Measurements from ENCODE around the gene MUC6.

Gene MUC6

DNA sequence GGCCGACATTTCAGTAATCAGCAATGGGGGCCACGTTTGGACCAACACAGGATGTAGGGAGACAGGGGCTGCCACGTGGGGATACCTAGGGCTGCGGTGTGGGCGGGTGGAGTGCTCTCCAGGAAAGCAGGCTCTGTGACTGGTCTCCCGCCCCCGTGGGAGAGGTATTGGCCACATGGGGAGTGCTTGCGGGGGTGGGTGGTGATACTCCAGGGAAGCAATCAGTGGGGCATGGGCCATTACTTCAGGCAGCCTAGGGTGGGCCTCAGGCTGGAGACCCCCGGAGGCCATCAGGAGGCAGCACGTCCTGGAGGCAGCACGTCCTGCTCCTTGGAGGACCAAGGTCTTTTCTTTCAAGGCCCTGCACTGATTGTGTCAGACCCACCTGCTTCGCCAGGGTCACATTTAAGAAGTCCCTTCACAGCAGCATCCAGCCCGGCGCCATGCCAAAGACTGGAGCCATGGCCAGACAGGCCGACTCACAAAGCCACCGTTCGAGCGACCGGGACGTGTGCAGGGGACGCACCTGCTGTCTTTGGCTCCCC is 35.1 kb upstream of the MUC6 start:
- no peak for DNase-seq (ENCODE audit: low spot score)

DNA sequence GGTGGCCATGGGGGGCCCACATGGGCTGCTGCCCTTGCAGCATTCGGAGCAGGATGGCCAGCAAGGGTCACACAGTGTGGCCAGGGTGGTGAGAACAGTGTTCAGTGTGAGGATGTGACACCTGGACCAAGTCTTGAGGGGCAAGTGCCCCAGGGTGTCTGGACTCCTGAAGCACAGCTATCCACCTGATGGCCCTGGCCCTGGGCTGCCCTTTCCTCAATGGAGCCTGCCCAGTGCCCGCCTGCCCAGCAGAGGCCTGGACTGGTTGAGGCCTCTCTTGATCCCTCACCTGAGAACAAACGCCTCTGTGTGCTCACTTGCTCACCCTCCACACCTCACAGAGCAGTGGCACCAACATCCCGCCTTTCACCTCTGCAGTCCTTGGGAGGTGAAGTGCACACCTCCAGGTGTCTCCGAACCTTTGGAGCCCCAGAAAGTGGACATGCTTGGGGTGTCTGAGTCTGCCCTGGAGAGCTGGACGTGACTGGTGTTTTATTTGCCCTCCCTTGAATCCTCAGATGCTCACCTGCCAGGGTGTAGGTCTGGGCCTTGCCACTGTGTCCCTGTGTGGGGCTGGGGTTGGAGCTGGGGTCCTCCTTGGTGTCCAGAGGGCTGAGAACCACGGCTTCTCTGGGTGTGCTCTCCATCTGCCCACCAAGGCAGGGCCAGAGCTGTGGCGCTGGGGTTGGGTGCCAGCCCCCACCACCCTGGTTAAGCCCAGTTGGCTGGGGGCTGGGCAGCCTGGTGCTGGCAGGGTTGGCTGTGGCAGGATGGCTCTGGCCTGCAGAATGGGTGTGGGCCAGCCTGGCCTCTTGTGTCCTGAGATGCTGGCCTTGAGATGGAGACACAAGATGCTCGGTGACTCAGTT is 34.3 kb upstream of the MUC6 start:
- DNase-seq (ENCODE audit: low spot score), result no peak

DNA sequence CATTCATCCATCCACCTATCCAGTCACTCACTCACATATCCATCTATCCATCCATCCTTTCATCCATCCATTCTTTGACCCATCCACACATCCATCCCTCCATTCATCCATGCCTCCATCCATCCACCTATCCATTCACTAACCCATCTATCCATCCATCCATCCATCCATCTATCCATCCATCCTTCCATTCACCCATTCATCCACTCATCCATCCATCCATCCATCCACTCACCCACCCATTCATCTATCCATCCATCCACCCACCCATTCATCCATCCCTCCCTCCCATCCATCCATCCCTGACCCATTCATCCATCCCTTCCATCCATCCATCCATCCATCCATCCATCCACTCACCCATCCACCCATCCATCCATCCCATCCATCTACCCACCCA is 33.2 kb upstream of the MUC6 start:
- no peak for DNase-seq (ENCODE audit: low spot score)

DNA sequence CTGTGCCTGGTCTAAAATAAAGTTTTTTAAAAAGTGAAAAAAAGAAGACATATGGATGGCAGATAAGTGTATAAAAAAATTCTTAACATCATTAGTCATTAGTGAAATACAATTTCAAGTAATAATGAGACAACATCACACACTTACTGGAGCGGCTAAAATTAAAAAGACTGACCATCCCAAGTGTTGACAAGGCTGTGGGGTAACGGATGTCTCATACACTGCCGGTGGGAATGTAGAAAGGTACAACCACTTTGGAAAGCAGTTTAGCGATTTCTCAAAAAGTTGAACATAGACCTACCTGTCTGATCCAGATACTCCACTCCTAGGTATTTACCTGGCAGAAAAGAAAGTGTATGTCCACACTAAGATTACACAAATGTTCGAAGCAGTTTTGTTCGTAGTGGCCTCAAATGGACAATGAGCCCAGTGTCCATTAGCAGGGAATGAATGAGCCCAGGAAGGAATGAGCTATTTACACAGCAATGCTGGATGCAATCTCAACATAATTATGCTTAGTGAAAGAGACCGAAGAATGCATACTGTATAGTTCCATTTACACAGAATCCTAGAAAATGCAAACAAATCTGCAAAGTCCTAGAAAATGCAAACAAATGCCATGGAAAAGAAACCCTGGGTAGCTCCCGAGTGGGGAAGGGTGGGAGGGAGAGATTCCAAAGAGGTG is 31.4 kb upstream of the MUC6 start:
- DNase-seq (ENCODE audit: low spot score), result no peak

DNA sequence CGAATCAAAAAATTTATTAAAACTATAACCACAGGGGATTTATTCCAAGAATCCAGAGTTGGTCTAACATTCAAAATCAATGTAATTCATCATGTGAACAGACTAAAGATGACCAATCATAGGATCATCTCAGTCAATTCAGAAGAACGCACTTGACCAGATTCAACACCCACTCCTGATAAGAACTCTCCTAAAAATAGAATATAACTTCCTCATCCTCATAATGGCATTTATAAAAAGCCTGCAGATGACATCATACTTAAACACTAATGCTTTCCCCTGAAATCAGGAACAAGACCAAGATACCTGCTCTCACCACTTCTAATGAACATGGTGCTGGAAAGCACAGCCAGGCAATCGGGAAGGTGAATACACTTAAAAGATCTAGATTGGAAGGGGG is 27.6 kb upstream of the MUC6 start:
- DNase-seq (ENCODE audit: low spot score), result no peak

DNA sequence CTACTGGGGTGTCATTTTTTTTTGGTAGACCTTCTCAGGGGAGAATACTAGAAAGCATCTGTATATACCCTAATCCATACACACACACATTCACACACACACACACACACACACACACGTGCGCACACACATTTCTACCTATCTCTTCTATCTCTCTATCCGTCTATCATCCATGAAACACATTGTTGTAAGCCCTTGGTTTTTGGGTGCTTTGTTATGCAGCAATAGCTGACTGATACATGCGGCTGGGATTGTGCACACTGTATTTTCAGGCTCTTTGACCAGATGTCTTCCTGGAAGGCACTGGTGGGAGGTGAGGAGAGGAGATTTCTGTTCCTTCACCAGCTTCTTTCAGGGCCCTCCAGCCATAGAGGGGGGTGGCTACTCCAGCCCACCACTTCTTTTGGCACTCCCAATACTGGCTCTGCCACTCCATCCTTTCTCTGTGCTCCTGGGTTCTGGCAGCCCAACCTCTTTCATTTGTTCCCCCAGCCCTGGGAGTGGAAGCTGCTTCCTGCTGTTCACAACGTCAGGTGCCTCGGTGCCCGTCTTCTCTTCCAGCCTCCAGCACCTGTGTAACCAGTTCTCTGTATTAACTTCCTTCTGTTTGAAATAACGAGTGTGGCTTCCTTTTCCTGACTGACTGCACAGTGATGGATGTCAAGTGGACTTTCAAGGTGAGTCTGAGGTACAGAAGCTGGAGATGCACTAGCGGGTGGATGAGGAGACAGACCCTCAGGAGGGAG is 25.7 kb upstream of the MUC6 start:
- DNase-seq (ENCODE audit: low spot score), result no peak

DNA sequence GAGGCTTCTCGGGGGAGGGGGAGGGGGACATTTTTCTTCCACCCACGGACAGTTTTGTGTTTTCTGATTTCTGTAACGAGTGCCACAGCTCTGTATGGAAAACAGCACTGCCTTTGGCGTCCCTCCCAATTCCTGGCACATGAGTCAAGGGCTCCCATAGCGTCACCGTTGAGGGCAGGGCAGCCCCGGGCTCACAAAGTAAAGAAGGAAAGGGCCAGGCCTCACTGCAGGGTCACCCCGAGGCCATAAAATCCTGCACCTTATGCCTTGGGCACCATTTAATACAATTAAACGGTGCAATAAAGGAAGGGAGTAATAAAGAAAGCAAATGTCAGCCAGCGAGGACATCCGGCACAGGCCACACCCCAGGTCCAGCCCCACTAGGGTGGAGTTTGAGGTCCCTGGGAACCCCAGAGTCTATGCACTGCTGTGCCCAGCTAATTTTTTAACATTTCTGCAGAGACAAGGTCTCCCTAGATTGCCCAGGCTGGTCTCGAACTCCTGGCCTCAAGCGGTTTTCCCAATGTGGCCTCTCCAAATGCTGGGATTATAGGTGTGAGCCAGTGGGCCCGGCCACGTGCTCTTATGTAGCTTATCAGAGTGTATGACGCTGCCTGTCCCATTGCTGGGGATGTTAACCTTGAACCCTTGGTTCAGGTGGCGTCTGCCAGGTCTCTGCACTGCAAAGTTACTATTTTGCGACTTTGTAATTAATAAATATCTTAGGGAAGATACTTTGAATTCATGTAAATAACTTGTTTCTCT is 24.5 kb upstream of the MUC6 start:
- DNase-seq (ENCODE audit: low spot score), result no peak

DNA sequence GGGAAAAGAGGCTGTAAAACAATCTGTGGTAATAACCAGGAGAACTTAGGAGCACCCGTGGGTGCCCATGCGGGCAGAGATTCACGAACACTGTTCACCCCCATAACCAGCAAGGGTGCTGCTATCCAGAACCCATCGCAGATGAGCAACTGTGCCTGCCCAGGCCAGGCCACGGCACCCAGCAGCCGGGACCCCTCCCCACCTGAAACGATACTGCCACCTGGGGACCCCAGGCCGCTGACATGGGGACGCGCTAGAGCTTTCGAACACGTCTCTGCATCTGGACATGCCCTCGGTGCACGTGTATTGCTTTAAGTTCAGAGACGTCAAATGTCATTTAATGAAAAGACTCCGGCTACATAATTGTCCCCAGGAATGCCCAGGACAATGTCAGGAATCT is 23.9 kb upstream of the MUC6 start:
- DNase-seq (ENCODE audit: low spot score), result no peak

DNA sequence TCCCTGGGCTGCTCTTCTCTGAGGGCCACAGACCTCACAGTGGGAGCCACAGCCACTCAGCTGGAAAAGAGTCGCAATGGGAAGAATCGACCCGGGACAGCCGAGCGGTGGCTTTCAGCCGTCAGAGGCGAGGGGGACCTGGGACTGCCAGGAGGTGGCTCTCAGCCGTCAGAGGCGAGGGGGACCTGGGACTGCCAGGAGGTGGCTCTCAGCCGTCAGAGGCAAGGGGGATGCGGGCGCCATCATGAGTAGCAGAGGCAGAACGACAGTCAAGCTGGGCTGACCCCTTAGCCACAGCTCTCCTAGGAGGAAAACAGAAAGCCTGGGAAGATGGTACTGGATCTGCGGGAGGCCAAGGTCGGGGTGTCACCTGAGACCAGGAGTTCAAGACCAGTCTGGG is 23.2 kb upstream of the MUC6 start:
- DNase-seq (ENCODE audit: low spot score), result no peak

DNA sequence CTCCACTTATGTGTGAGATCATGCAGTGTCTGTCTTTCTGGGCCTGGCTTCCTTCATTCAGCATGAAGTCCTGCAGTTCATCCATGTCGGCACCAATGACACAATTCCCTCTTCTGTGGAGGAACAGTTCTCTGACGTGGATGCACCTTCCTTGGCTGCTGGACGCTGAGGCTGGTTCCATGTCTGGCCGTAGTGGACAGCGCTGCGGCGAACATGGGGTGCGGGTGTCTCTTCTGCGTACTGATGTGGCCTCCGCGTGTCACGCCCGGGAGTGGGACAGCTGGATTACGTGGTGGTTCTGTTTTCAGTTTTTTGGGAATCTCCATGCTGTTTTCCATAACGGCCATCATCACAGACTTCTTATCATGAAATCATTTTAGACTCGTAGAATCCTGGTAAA is 21.3 kb upstream of the MUC6 start:
- DNase-seq (ENCODE audit: low spot score), result no peak

DNA sequence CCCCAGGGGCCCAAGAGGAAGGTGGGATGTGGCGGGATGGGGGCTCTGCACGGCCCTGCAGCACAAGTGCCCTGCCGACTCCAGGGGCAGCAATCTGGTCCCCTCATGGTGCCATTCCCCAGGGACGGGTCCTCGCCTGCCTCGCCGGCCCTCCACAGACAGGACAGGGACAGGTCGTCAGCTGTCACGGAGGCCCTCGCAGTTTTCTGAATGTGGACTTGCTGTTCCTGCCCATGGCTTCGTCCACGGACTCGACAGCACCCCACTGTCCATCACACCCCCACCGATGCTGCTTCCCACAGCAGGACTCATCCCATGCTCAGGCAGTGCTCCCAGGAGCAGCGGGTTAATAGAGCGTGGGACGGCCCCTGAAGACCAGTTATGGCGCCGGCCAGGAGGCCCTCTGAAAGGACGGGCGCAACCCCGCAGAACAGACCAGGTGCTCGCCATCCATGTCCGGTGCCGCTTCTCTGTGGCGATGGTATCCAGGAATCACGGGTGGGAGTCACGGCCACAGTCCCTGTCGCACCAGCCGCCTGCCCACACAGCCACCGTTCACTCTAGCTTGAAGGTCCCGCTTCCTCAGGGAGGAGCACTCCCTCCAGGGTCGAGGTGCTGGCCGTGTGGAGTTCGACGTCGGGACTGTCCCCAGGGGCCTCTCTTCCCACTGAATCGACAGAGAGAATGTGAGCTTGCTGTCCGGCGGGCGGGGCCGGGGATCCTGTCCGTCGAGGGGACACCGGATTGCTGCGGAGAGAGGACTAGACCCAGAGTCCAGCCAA is 19.7 kb upstream of the MUC6 start:
- no peak for DNase-seq (ENCODE audit: low spot score)

DNA sequence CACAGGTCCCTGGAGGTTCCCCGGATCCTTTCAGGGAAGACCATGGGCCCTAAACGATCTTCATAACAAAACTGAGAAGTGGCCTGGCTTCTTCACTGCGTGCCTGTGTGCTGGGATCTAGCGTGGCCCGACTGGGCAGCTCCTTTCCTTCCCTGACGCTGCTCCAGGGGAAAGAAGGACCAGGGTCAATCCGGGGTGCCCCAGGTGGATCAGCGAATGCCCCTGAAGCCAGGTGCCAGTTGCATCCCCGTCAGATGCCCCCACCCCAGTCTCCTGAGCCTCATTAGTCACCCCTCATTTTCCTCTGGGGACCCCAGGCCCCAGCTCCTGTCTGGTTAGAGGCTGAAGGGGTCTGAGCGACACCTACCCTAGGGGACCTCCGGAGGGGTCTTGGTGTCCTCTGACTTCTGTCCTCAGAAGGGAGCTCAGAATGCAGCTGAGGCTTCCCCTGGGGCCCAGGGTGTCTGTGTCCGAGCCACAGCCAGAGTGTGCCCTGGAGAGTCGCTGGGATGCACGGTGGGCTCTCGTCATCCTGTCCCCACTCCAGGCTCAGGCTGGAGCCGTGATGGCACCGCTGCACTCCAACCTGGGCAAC is 18.7 kb upstream of the MUC6 start:
- no peak for DNase-seq (ENCODE audit: low spot score)

DNA sequence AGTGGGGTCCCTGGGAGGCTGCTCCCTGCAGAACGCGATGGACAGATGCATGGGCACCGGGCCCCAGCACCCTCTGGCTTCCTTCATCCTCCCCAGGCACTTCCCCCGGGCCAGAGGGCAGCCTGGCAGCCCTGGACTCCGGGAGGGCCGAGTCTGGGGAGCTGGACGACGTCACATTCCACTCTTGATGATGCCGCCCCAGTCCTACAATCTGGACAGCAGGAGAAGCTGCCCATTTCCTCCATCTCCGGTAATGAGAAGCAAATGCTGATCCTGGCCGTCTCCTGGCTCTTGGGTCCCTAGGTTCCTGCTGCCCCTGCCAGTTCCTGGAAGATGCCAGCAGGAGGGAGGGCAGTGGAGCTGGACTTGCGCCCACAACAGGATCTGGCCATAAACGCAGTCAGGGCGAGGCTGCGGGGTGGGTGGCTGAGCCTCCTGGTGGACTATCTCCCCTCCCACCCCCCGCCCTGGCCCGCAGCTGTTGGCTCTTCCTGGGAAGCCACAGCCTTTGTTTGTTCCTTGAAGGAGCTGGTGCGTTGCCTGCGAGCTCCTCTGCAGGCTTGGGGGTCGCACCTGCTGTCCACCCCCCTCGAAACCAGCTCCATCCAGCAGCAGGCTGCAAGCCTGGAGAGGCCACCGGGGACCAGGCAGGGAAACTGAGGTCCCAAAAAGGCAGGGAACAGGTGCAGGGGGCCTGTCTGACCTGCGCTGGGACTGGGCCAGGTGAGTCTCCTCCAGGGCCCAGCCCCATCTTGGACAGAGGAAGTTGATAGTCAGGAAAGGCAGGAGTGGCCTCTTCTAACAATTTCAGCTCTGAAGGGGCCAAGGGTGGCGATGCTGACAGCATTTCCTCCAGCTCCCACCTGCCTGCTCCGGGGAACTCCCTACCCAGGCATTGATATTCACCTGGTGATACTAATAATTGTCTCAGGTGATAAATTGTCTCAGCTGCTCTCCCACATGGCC is 17.9 kb upstream of the MUC6 start:
- DNase-seq (ENCODE audit: low spot score), result no peak

DNA sequence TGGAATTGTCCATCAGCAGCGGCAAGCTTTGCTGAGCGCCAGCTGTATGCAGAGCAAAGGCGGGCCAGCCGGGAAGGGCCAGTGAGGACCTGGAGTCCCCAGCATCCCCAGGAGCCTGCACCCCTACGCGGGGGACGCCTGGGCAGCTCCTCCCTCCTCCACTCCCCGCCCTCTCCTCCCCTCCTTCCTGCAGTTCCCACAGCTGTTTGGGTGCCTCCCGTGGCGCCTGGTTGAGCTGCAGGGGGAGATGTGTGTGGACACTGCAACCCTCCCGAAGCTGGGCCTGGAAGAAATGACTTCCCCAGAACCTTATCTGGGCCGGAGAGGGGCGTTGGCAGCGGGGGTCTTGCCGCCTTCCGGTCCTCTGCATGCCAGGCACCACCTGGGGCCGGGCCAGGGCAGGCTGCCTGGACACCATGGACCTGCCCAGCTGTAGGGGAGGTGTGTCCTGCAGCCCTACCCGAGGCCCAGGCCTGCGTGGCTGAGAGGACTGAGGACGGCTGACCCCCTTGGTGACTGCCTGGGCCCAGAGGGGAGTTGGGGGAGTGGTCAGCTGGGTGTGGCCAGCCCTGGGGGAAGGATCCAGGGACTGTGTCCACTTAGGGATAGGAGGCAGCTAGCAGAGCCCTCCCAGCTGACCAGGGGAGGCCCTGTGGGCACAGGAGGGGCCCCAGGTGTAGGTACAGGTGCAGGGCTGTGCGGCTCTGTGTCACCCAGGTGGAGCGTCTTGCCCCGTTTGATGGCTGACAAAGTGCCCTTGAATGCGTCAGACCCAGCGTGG is 16.8 kb upstream of the MUC6 start:
- DNase-seq (ENCODE audit: low spot score), result no peak

DNA sequence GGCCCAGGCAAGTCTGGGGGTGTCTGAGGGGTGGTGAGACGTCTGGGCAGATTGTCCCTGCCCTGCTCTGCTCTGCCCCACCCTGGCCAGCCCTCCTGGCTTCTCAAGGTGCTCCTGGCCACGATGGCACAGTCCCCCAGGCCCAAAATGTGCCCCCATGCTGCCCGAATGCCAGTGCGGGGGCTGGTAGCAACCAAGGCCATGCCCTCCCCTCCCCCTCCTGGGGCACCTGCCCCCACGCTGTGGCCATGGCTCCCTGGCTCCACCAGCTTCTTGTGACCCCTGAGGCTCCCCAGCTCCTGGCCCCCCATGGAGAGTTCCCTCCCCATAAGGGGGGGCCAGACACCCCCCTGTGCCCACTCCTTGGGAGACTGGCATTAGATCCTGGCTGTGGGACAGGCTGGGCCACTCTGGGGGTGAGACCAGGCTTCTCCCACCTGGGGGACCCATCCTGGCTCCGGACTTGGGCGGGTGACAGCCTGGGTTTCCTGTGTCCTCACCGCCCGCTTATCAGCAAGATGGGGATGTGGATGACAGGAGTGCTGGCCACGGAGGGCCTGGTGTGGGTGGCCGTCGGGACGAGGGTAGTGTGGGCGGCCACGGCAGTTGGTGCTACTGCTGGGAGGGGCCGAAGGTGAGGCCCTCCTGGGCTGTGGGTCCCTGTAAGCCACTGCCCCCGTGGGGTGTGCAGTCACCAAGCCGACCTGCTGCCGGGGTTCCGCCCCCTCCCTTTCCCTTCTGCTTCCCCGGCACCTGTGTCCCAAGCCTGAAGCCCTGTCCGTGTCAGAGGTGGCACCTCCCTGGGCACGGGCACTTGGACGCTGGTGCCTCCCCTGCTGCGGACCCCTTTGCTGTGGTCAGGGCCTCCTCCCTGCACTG is 15.9 kb upstream of the MUC6 start:
- no peak for DNase-seq (ENCODE audit: low spot score)

DNA sequence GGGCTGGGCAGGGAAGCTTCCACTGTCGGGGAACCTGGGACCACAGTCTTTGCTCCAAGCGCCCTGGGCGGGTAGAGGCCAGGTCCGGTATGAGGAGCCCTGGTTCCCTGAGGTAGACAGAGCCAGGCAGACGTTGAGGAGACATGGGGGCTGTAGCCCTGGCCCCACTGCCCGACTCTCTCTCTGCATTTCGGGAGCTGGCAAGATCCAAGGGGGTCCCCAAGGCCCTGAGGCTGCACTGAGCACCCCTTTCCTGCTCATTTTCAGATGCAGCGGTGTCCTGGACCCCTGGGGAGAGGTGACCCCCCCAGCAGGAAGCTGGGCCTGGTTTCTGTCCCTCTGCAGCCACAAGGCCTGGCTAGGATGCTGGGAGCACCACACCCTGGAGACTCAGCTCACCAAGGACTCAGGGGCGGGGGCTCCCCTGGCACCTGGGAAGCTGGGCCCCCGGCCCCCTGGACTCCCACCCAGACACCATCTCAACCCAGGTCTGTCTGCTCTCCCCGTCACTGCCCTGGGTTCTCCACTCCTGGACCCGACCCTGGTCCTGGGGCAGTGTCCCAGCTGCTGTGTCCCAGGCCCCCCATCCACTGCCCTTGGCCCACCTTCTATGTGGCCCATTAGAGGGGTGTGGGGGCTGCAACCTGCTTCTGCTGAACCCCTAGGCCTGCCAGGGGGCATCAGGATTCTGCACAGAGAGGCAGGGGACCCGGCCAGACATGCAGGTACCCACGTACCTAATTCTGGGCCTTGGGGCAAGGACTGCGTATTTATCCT is 15.0 kb upstream of the MUC6 start:
- DNase-seq (ENCODE audit: low spot score), result no peak
